B cell (primary cell): ENCODE data around the gene PES1. TPM values are rescaled to one million over a fixed set of nuclear protein-coding genes. Genes with fewer than 3 reads are reported as not detected.
"Not testable (repeated sequence)": the region's sequence is repeated elsewhere in the genome, so short reads cannot be mapped to it uniquely, and the experiment has no call there.

Experiments used
- ATAC-seq: fragments of 200-7000 bp; cut with Tn5 transposase; one replicate; pipeline ENCODE4 v1.10.0; 2021; ENCODE audit warnings: low read depth, mild to moderate bottlenecking, moderate number of reproducible peaks, moderate library complexity
- CTCF ChIA-PET: fragments of 350-600 bp; sonication (Branson Sonifier 250); formaldehyde crosslinking; loops from one replicate; lab custom pipeline; 2021; ENCODE audit warnings: antibody characterized with exemption, inconsistent platforms; lab: Charles Lee
- POLR2A ChIA-PET: fragments of 350-600 bp; sonication (Branson Sonifier 250); formaldehyde crosslinking; loops from one replicate; lab custom pipeline; 2021; ENCODE audit warnings: antibody characterized with exemption; lab: Charles Lee
- DNase-seq: peaks from one replicate; pipeline ENCODE4 v3.0.0; 2013
- H2AFZ ChIP-seq: 2 replicates; pipeline ENCODE4 v1.6.1; 2012; ENCODE audit warnings: mild to moderate bottlenecking, low read depth, low read length; ENCODE audit not compliant: insufficient read depth, poor library complexity, severe bottlenecking
- H3K27ac ChIP-seq, 2 donors: 1 replicate in 1 of 2; 2 replicates in 1 of 2; pipeline ENCODE4 v1.5.1; 2012 to 2013; ENCODE audit warnings: low read length in 2 of 2, mild to moderate bottlenecking in 2 of 2, moderate library complexity in 1 of 2
- H3K27me3 ChIP-seq, 4 experiments: fragments of 200-600 bp in 1 of 4; sonication (generic) in 1 of 4; replicated peaks in 1 of 4; 1 replicate in 2 of 4; 2 replicates in 2 of 4; pipeline versions ENCODE4 v1.6.1 to v1.7.0; 2013 to 2016; ENCODE audit warnings: low read length in 3 of 4, mild to moderate bottlenecking in 2 of 4, mixed read lengths in 1 of 4, moderate library complexity in 1 of 4; ENCODE audit not compliant: insufficient read depth in 4 of 4, control insufficient read depth in 3 of 4; ENCODE audit errors: control extremely low read depth in 1 of 4
- H3K36me3 ChIP-seq, 2 experiments: replicated peaks in 1 of 2; 1 replicate in 1 of 2; 2 replicates in 1 of 2; pipeline versions ENCODE4 v1.6.1 to v1.7.1; 2013; ENCODE audit warnings: low read length in 1 of 2; ENCODE audit not compliant: insufficient read depth in 2 of 2, control insufficient read depth in 1 of 2; ENCODE audit errors: control extremely low read depth in 1 of 2, extremely low read depth in 1 of 2
- H3K4me1 ChIP-seq, 2 donors: fragments of 200-600 bp in 1 of 2; sonication (generic) in 1 of 2; 1 replicate in 1 of 2; 2 replicates in 1 of 2; pipeline versions ENCODE4 v1.5.1 to v1.6.1; 2013 to 2017; ENCODE audit warnings: low read length in 2 of 2; ENCODE audit not compliant: control insufficient read depth in 2 of 2, insufficient read depth in 2 of 2
- H3K4me2 ChIP-seq: replicated peaks from 2 replicates; pipeline ENCODE3; 2012; ENCODE audit warnings: mild to moderate bottlenecking, low read depth, low read length; ENCODE audit not compliant: poor library complexity, severe bottlenecking
- H3K4me3 ChIP-seq, 5 experiments: fragments of 200-600 bp in 1 of 5; sonication (generic) in 1 of 5; 1 replicate in 3 of 5; 2 replicates in 2 of 5; pipeline versions ENCODE4 v1.5.1 to v1.7.0; 2011 to 2016; ENCODE audit warnings: low read length in 4 of 5, mild to moderate bottlenecking in 4 of 5, low read depth in 2 of 5, control low read depth in 1 of 5, moderate library complexity in 1 of 5; ENCODE audit not compliant: insufficient read depth in 1 of 5; ENCODE audit errors: control extremely low read depth in 1 of 5, extremely low read depth in 1 of 5
- H3K79me2 ChIP-seq: fragments of 200-600 bp; sonication (generic); one replicate; pipeline ENCODE4 v1.6.0; 2016; ENCODE audit warnings: low read length; ENCODE audit not compliant: control insufficient read depth, insufficient read depth
- H3K9ac ChIP-seq: fragments of 200-600 bp; sonication (generic); 2 replicates; pipeline ENCODE4 v1.6.1; 2017; ENCODE audit warnings: mild to moderate bottlenecking, low read length, moderate library complexity
- H3K9me3 ChIP-seq, 3 donors: one replicate each; pipeline versions ENCODE4 v1.6.1 to v1.7.1; 2013; ENCODE audit warnings: low read length in 2 of 3; ENCODE audit not compliant: control insufficient read depth in 2 of 3, insufficient read depth in 1 of 3; ENCODE audit errors: control extremely low read depth in 1 of 3
- H4K20me1 ChIP-seq: 2 replicates; pipeline ENCODE4 v1.6.0; 2012; ENCODE audit warnings: mild to moderate bottlenecking, low read length; ENCODE audit not compliant: insufficient read depth, control insufficient read depth, poor library complexity, severe bottlenecking
- H3K27ac Mint-ChIP-seq: one replicate; pipeline ENCODE4 v1.8.0; 2021; ENCODE audit warnings: mixed read lengths
- H3K27me3 Mint-ChIP-seq: one replicate; pipeline ENCODE4 v1.8.0; 2021; ENCODE audit warnings: mixed read lengths
- H3K4me1 Mint-ChIP-seq: one replicate; pipeline ENCODE4 v1.8.0; 2021; ENCODE audit warnings: mixed read lengths
- H3K4me3 Mint-ChIP-seq: one replicate; pipeline ENCODE4 v1.8.0; 2021; ENCODE audit warnings: mixed read lengths
- H3K9me3 Mint-ChIP-seq: one replicate; pipeline ENCODE4 v1.8.0; 2022; ENCODE audit warnings: mixed read lengths; ENCODE audit not compliant: insufficient read depth
- CTCF ChIP-seq: fragments of 200-600 bp; IDR thresholded peaks from one replicate; pipeline ENCODE4 v1.8.0; 2022; ENCODE audit warnings: antibody characterized with exemption, mild to moderate bottlenecking
- EZH2 ChIP-seq: IDR thresholded peaks from 2 replicates; pipeline ENCODE4 v1.6.1; 2012; ENCODE audit warnings: borderline replicate concordance, low read depth, mild to moderate bottlenecking, moderate library complexity, low read length; ENCODE audit not compliant: insufficient read depth, poor library complexity, severe bottlenecking
- WGBS: methylation state at CpG from one replicate; pipeline ENCODE4 v1.1.5; 2013; ENCODE audit warnings: missing lambda C conversion rate; ENCODE audit not compliant: insufficient coverage; 5-methylcytosine and 5-hydroxymethylcytosine counted together
- intact Hi-C: fragments of 100-400 bp; cut with micrococcal nuclease; formaldehyde crosslinking; loops from one replicate; pipeline ENCODE4 v1.10.0; 2022
- polyA plus RNA-seq: library from polyadenylated mRNA; depleted of rRNA; stranded (reverse); fragments of >200 nt; gene quantifications from 2 replicates; pipeline ENCODE4 v1.2.3, GENCODE V29; 2012
- total RNA-seq, 2 donors: library from RNA; stranded (reverse); fragments of 120-200 nt in 1 of 2; gene quantifications; 1 replicate in 1 of 2; 2 replicates in 1 of 2; pipeline versions ENCODE4 v1.2.3 to v1.2.4, GENCODE V29; 2013 to 2022

PES1 gene
- total and polyA plus RNA-seq, 2 donors (not counting 1 experiment from before 2014, with no cell fraction given) = 38.1 to 75.2 TPM

DNA sequence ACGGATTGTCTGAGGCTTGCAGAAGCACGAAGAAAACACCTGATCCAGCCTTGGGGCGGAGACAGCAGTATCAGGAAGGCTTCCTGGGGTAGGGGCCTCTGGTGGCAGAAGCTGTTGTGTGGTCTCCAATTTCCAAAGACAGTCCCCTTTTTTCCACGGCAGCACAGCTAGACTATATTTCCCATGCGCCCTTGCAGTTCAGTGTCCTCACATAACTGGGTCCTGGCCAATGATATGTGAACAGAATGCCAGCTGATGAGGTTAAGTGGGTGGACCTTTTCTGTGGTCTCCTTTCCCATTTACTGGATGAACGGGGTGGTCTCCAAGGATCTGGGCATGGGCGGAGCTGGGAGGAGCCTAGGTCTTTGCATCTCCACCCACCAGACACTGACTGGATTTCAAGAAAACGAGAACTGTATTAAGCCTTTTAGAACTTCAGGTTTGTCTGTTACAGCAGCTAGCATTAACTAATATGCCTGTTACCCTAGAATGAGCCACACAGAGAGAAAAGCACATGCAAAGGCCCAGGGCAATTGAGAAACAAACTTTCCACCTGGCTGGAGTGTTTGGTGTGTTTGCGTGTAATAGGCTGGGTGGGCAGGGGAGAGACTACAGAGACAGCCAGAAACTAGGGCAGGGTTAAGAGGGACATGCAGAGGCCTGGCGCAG lies 23.4 kb downstream of the PES1 start:
- POLR2A ChIA-PET = no interaction called here
- no peaks in the 10 kb centered on the region for H3K9me3 Mint-ChIP-seq
- H3K4me3 ChIP-seq = no peak overlapping the region
- no peak overlapping the region for H3K4me3 Mint-ChIP-seq
- H2AFZ ChIP-seq = no peak overlapping the region
- intact Hi-C loops = no loop called here
- no peaks in the 10 kb centered on the region for H3K4me1 ChIP-seq
- DNase-seq = no peak
- TF ChIP-seq CTCF (no peak), EZH2 (no peak)
- H3K27ac Mint-ChIP-seq = no peak overlapping the region
- H3K27me3 Mint-ChIP-seq = peaks cover 5% of the 10 kb centered on the region
- H4K20me1 ChIP-seq = no peaks in the 10 kb centered on the region
- H3K79me2 ChIP-seq = no peaks in the 10 kb centered on the region
- ATAC-seq = no peak
- 79% methylated on average over 7 of the region's 10 CpGs for WGBS
- no peak overlapping the region for H3K27ac ChIP-seq
- H3K27me3 ChIP-seq = peaks cover 0 to 3% (median 0%) of the 10 kb centered on the region in 4 experiments
- H3K4me2 ChIP-seq = no peak overlapping the region
- H3K36me3 ChIP-seq = no peaks in the 10 kb centered on the region
- no peaks in the 10 kb centered on the region for H3K4me1 Mint-ChIP-seq
- CTCF ChIA-PET = no interaction called here
- H3K9ac ChIP-seq = no peak overlapping the region
- H3K9me3 ChIP-seq = no peaks in the 10 kb centered on the region

- H3K27ac ChIP-seq, intact Hi-C loops, H3K27me3 ChIP-seq, H3K4me3 Mint-ChIP-seq, H3K27me3 Mint-ChIP-seq, H3K4me3 ChIP-seq, H3K27ac Mint-ChIP-seq, H4K20me1 ChIP-seq, H3K9ac ChIP-seq, H3K9me3 ChIP-seq, H3K4me1 ChIP-seq, H3K9me3 Mint-ChIP-seq, DNase-seq, H3K79me2 ChIP-seq, ATAC-seq, POLR2A ChIA-PET, H3K4me1 Mint-ChIP-seq, H2AFZ ChIP-seq, H3K36me3 ChIP-seq, CTCF ChIA-PET, H3K4me2 ChIP-seq: not testable (repeated sequence)
- 67% methylated on average over 1 of the region's 6 CpGs for WGBS
Observed at GRCh38 chr22:30567277-30567676, 24.4 kb downstream of the PES1 start.
